ENCODE data around the gene CPNE6. TPM values are rescaled to one million over a fixed set of nuclear protein-coding genes. Genes with fewer than 3 reads are reported as not detected.

CPNE6 gene
- polyA plus RNA-seq, 3 donors, result 0.01 TPM; not detected in 2

DNA sequence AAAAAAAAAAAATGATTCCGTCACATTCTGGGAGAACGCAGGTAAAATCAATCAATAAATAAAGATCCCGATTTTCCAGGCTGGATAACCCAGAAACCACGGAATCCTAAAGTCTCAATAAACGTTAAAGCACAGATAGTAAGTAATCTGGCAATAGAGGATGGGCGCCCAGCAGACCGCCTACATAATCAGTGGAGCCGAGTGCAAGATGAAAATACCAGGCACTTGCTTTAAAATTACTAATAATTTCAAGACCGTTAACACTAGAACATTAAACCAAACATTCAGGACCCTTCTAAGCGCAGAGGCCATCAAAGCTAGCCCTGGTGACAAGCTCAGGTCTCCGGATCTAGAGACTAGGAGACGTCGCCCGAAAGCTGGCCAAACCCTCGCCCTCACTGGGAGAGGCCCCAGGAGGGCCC, 42.0 kb downstream of the CPNE6 start:
- peak overlapping the region; percentile 99 for H3K27ac ChIP-seq (ENCODE audit: low read depth, low read length)
- 12 to 24% (median 23%) methylated on average over 15 of the region's 15 CpGs for WGBS, 3 donors

GRCh38 chr14:24113801-24114531, 42.6 kb downstream of the CPNE6 start:
- 0 to 2% (median 1%) methylated on average over 42 of the region's 42 CpGs for WGBS, 3 donors
- H3K27ac ChIP-seq (ENCODE audit: low read depth, low read length), result peak overlapping the region; percentile 99

DNA sequence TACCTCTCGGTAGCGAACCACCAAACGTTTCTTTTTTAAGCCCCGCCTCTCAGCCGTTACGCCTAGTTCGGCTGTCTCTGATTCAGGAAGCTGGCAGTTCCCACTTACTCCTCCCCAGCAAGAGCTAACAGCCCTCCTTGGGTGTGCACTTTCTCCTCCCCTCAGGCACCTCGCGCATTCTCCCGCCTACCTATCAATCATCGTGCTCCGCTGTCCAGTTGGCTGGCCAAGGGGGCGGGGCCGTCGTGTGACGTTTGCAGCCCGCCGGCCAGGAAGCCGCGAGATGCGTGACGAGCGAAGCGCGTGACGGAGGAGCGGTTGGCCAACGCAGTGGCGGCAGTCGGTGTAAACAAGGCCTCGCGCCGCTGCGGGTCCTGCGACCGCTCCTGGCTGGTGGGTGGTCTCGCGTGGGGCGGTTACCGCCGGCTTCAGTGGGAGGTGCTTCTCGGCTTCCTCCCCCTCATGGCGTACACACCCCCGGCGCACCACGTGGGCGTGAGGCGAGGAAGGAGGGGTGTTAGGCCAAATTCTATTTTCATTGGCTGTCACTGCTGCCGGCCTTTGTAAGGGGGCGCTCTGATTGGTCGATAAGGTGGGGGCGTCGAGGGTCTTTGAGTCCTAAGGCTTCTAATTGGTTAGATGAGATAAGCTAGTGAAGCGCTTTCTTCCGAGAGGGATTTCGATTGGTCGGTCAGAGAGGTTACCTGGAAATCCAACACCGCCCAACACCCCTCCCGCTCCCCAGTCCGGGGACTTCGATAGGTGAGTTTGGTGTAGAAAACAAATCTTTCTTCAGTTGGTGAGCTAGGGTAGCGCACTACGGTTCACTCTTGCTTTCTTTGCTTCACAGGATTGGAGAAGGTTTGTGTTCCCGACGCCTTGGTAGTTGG, 43.4 kb downstream of the CPNE6 start, which contains the start of the genes DCAF11 and NRL:
Gene DCAF11, plus strand, starts transcription at position 246 of the 890 bp plus-strand sequence. CDS start 818 bp downstream, outside the sequence.
Gene NRL, minus strand, starts transcription at position 418 of the 890 bp plus-strand sequence. CDS start 32,101 bp downstream, outside the sequence.
- 0% methylated on average over 65 of the region's 65 CpGs for WGBS, 3 donors
- H3K27ac ChIP-seq (ENCODE audit: low read depth, low read length), result peak within 1 kb of the TSS; percentile 99

- WGBS, 3 donors, result 0 to 5% (median 1%) methylated on average over 14 of the region's 14 CpGs
- no peak overlapping the region for H3K27ac ChIP-seq (ENCODE audit: low read depth, low read length)
Measured at GRCh38 chr14:24115422-24116127, 44.2 kb downstream of the CPNE6 start.

DNA sequence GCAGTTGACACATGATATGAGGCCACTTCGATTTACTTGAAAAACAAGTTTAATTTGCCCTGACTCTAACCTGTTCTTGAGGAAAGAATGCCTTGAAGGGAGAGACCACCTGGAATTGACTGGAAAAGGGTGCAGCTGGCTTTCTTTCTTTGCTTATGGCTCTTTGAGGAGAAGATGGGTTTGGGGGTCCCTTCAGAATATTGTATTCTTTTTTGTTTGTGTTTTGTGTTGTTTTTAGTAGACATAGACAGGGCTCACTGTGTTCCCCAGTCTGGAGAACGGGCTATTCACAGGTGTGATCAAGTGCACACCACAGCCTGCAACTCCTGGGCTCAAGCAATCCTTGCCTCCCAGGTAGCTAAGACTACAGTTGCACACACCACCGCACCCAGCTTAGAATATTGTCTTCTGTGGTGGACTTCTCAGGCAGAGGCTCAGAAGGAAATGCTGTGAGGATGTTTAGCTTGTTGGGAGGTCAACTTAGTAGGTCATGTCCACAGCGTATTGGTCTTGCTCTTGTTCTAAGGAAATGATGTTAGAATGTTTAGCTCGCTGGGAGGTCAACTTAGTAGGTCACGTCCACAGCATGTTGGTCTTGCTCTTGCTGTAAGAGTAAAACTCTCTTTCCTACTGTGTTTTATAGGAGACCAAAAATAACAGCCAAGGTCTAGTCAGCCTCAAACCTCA, 44.9 kb downstream of the CPNE6 start:
- no peak overlapping the region for H3K27ac ChIP-seq (ENCODE audit: low read depth, low read length)
- WGBS, 3 donors, result 40 to 81% (median 80%) methylated on average over 6 of the region's 6 CpGs

GRCh38 chr14:24117179-24117578, 45.8 kb downstream of the CPNE6 start:
- 49 to 96% (median 95%) methylated on average over 6 of the region's 6 CpGs for WGBS, 3 donors
- H3K27ac ChIP-seq (ENCODE audit: low read depth, low read length), result no peak overlapping the region

DNA sequence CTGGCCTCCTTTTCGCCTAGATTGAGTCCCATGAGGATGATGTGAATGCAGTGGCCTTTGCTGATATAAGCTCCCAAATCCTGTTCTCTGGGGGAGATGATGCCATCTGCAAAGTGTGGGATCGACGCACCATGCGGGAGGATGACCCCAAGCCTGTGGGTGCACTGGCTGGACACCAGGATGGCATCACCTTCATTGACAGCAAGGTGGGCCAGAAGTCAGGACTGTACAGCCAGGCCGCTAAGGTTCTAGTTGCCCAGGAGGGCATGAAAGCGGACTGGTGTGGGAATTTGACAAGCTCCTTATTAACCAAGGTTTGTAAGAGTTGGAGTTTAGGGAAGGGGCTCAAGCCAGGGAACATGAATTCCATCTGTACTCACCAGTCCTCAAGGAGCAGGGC, 48.3 kb downstream of the CPNE6 start:
- no peak overlapping the region for H3K27ac ChIP-seq (ENCODE audit: low read depth, low read length)
- 95% methylated on average over 6 of the region's 6 CpGs for WGBS, 3 donors

GRCh38 chr14:24121210-24121609, 49.8 kb downstream of the CPNE6 start:
- no peak overlapping the region for H3K27ac ChIP-seq (ENCODE audit: low read depth, low read length)
- 94 to 97% (median 96%) methylated on average over 8 of the region's 8 CpGs for whole genome bisulfite sequencing, 3 donors

DNA sequence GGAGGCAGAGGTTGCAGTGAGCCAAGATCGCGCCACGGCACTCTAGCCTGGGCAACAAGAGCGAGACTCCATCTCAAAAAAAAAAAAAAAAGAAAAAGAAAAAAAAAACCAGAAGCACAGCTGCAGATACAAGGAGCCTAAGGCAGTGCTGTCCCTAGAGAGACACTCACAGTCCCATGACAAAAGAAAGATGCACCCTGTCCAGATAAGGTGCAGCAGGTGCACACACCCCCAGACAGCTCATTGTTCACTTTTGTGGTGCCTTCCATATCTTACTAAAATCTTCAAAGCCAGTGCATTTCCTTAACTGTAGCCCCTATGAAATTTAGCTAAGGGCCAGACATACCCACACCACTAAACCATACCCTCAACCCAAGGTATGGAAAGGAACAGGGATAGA, 51.1 kb downstream of the CPNE6 start:
- no peak overlapping the region for H3K27ac ChIP-seq (ENCODE audit: low read depth, low read length)
- 87 to 100% (median 97%) methylated on average over 4 of the region's 4 CpGs for WGBS, 3 donors

DNA sequence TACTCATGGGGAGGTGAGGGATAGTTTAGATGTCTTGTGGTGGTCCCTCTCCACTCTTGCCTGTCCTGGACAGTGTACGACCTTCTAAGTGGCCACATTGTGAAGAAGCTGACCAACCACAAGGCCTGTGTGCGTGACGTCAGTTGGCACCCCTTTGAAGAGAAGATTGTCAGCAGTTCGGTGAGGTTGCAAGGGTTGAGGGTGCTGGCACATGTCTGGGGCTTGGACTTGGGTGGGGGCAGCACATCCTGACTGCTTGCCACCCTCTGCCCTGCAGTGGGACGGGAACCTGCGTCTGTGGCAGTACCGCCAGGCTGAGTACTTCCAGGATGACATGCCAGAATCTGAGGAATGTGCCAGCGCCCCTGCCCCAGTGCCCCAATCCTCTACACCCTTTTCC, 51.5 kb downstream of the CPNE6 start:
- WGBS, 3 donors, result 94 to 95% (median 95%) methylated on average over 8 of the region's 8 CpGs
- no peak overlapping the region for H3K27ac ChIP-seq (ENCODE audit: low read depth, low read length)

- 81 to 89% (median 86%) methylated on average over 9 of the region's 9 CpGs for WGBS, 3 donors
- no peak overlapping the region for H3K27ac ChIP-seq (ENCODE audit: low read depth, low read length)
Measured at GRCh38 chr14:24123424-24124417, 52.4 kb downstream of the CPNE6 start.

GRCh38 chr14:24126939-24127338, 55.6 kb downstream of the CPNE6 start:
- no peak overlapping the region for H3K27ac ChIP-seq (ENCODE audit: low read depth, low read length)

DNA sequence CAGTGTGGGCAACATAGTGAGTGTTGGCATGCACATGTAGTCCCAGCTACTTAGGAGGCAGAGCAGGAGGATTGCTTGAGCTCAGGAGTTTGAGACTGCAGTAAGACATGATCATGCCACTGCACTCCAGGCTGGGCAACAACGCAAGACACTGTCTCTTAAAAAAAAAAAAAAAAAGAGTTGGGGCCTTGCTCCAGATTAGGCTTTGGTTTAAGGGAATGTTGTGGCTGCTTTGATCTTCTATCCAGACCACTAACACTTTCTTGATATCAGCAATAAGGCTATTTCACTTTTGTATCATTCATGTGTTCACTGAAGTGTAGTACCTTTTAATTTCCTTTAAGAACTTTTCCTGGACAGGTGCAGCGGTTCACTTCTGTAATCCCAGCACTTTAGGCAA, 56.3 kb downstream of the CPNE6 start:
- 90 to 96% (median 90%) methylated on average over 2 of the region's 2 CpGs for WGBS, 3 donors
- no peak overlapping the region for H3K27ac ChIP-seq (ENCODE audit: low read depth, low read length)

Other genes with a start within 250 kb of the CPNE6 start
- gene DHRS4, start 117.8 kb upstream of the CPNE6 start, polyA plus RNA-seq, result 10 to 100 TPM; 30.6 to 56.1 (median 55.8) TPM
- 10 to 100 TPM; 21.3 to 51.4 (median 26.8) TPM for gene DHRS4L2, start 82.6 kb upstream of the CPNE6 start, polyA plus RNA-seq
- under 1 TPM; 0.10 to 0.56 (median 0.52) TPM for gene CARMIL3, start 19.6 kb upstream of the CPNE6 start, polyA plus RNA-seq
- gene PCK2, start 22.7 kb downstream of the CPNE6 start, polyA plus RNA-seq, result 10 to 100 TPM; 22.0 to 75.5 (median 29.5) TPM
- gene DCAF11, start 43.2 kb downstream of the CPNE6 start, polyA plus RNA-seq, result 10 to 100 TPM; 27.7 to 65.1 (median 35.6) TPM
- 1 to 10 TPM; 1.5 to 1.7 (median 1.6) TPM for gene NRL, start 43.4 kb downstream of the CPNE6 start, polyA plus RNA-seq
- gene FITM1, start 59.1 kb downstream of the CPNE6 start, polyA plus RNA-seq, result 1 to 10 TPM in 1 of 3 donors, under 1 TPM in 1, not detected in 1; 0.61 to 4.6 TPM
- gene PSME1, start 64.6 kb downstream of the CPNE6 start, polyA plus RNA-seq, result 100 to 1,000 TPM in 2 of 3 donors, 10 to 100 TPM in 1; 98.0 to 228 (median 151) TPM
- gene EMC9, start 70.0 kb downstream of the CPNE6 start, polyA plus RNA-seq, result 10 to 100 TPM; 16.3 to 17.3 (median 17.2) TPM
- gene PSME2, start 75.0 kb downstream of the CPNE6 start, polyA plus RNA-seq, result 100 to 1,000 TPM in 2 of 3 donors, 10 to 100 TPM in 1; 73.7 to 193 (median 107) TPM
- 10 to 100 TPM; 36.9 to 49.6 (median 39.3) TPM for gene RNF31, start 75.9 kb downstream of the CPNE6 start, polyA plus RNA-seq
- 10 to 100 TPM; 36.3 to 79.1 (median 42.5) TPM for gene IRF9, start 89.7 kb downstream of the CPNE6 start, polyA plus RNA-seq
- 10 to 100 TPM in 1 of 3 donors, 1 to 10 TPM in 2; 3.9 to 19.8 (median 9.4) TPM for gene REC8, start 100.5 kb downstream of the CPNE6 start, polyA plus RNA-seq
- gene IPO4, start 117.3 kb downstream of the CPNE6 start, polyA plus RNA-seq, result 10 to 100 TPM; 11.7 to 36.1 (median 26.7) TPM
- gene TM9SF1, start 123.9 kb downstream of the CPNE6 start, polyA plus RNA-seq, result 10 to 100 TPM; 13.6 to 44.0 (median 37.7) TPM
- gene TSSK4, start 134.1 kb downstream of the CPNE6 start, polyA plus RNA-seq, result under 1 TPM in 2 of 3 donors, not detected in 1; 0.05 to 0.06 TPM
- 100 to 1,000 TPM in 1 of 3 donors, 10 to 100 TPM in 2; 59.6 to 108 (median 85.4) TPM for gene CHMP4A, start 141.9 kb downstream of the CPNE6 start, polyA plus RNA-seq
- gene MDP1, start 144.5 kb downstream of the CPNE6 start, polyA plus RNA-seq, result 10 to 100 TPM; 17.7 to 47.6 (median 21.9) TPM
- gene NEDD8, start 160.8 kb downstream of the CPNE6 start, polyA plus RNA-seq, result 100 to 1,000 TPM in 2 of 3 donors, 10 to 100 TPM in 1; 82.9 to 296 (median 245) TPM
- gene GMPR2, start 161.4 kb downstream of the CPNE6 start, polyA plus RNA-seq, result 10 to 100 TPM; 37.3 to 52.7 (median 52.0) TPM
- 10 to 100 TPM; 35.3 to 58.9 (median 49.3) TPM for gene TINF2, start 171.1 kb downstream of the CPNE6 start, polyA plus RNA-seq
- gene TGM1, start 191.6 kb downstream of the CPNE6 start, polyA plus RNA-seq, result 1 to 10 TPM; 2.5 to 4.6 (median 3.3) TPM
- 10 to 100 TPM; 20.7 to 27.0 (median 23.0) TPM for gene RABGGTA, start 200.0 kb downstream of the CPNE6 start, polyA plus RNA-seq
- 10 to 100 TPM; 11.3 to 26.4 (median 14.8) TPM for gene DHRS1, start 228.2 kb downstream of the CPNE6 start, polyA plus RNA-seq
- gene NOP9, start 228.3 kb downstream of the CPNE6 start, polyA plus RNA-seq, result 10 to 100 TPM in 2 of 3 donors, 1 to 10 TPM in 1; 6.8 to 11.6 (median 11.0) TPM
- 10 to 100 TPM; 10.3 to 18.0 (median 10.6) TPM for gene CIDEB, start 236.4 kb downstream of the CPNE6 start, polyA plus RNA-seq
- gene LTB4R2, start 238.6 kb downstream of the CPNE6 start, polyA plus RNA-seq, result 1 to 10 TPM in 2 of 3 donors, under 1 TPM in 1; 0.79 to 5.9 (median 2.6) TPM
- gene LTB4R, start 239.9 kb downstream of the CPNE6 start, polyA plus RNA-seq, result 10 to 100 TPM in 1 of 3 donors, 1 to 10 TPM in 2; 5.1 to 13.3 (median 6.2) TPM

Measured in adipose tissue (tissue), 3 donors.